HG02610 (cell line): ENCODE results near the gene TNNC1.

Source experiments
- ATAC-seq: cut with Tn5 transposase; IDR thresholded peaks from one replicate; pipeline ENCODE4 v1.9.1; 2021; ENCODE audit warnings: mild to moderate bottlenecking, moderate library complexity; ENCODE audit not compliant: unreplicated experiment

The TNNC1 gene

DNA sequence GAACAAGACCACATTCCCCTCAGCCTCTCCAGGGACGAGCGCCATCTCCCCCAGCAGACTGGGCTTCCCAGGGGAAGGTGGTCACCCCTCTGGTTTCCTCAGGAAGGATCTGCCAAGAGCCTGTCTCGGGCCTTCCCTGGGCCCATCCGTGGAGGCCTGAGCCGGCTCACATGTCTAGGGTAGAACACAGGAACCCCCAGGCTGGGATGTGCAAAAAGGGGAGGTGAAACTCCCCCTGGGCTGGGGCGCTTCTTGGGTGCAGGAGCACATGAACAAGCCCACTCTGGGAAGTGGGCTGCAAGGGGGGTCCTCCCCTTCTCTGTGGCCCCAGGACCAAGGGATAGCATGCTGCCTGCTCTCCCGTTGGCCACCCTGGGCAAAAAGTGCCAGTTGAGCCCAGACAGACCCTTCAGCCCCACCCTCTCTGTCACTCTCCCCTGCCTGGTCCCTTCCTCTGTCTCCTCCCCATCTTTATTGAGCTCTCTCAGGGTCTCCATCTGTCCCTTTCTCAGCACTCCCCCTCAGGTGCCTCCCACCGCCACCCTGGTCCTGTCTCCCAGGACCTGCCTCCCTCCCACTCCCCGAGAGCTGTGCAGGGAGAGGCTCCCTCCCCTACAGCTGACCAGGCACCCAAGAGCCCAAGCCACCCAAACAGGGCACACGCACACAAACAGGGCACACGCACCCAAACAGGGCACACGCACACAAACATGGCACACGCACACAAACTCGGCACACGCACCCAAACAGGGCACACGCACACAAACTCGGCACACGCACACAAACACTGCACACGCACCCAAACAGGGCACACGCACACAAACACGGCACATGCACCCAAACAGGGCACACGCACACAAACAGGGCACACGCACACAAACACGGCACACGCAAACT lies 9.8 kb downstream of the TNNC1 start:
- ATAC-seq: no peak

GRCh38 chr3:52443268-52443610 lies 10.6 kb downstream of the TNNC1 start:
- ATAC-seq: no peak

- no peak for ATAC-seq
Observed at GRCh38 chr3:52442409-52443267, 11.2 kb downstream of the TNNC1 start.

GRCh38 chr3:52441772-52442332 lies 12.0 kb downstream of the TNNC1 start:
- no peak for ATAC-seq

DNA sequence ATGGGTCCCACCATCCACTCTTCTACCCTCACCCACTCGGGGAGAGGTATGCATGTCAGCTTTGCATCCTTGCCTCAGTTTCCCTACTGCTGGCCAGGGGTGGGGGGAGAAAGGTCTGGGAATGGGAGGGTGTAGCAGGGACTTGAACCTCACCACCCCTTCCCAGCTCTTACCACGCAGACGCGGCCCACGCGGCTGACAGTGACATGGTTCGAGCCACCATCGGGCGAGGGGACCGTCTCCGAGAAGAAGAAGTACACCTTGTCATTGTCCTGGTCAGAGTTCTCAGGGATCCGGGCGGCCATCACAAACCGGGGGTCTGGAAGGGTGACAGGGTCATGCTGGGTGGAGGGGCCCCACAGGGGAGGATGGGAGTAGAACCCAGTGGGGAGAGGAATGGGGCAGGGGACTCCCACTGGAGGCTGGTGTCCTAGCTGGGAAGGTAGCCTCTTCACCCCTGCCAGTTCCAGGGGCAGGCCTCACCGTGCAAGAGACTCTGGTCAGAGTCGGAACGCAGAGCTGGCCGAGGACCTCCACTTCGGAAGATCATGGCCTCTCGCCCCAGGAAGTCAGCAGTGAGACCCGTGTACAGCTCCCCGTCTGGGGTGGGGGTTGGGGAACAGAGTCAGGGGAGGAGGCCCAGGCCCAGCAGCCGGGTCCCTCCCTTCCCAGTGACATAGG lies 12.6 kb downstream of the TNNC1 start:
- no peak for ATAC-seq

- ATAC-seq: no peak
Observed at GRCh38 chr3:52440671-52441070, 13.2 kb downstream of the TNNC1 start.

- ATAC-seq: no peak
Observed at GRCh38 chr3:52440249-52440551, 13.6 kb downstream of the TNNC1 start.

- ATAC-seq: no peak
Observed at GRCh38 chr3:52439426-52440248, 14.2 kb downstream of the TNNC1 start.

- ATAC-seq: no peak
Observed at GRCh38 chr3:52438579-52439425, 15.0 kb downstream of the TNNC1 start.

GRCh38 chr3:52438104-52438376 lies 15.8 kb downstream of the TNNC1 start:
- no peak for ATAC-seq

GRCh38 chr3:52437326-52438103 lies 16.3 kb downstream of the TNNC1 start:
- ATAC-seq: no peak

GRCh38 chr3:52436500-52437149 lies 17.2 kb downstream of the TNNC1 start:
- no peak for ATAC-seq

- no peak for ATAC-seq
Observed at GRCh38 chr3:52435246-52436101, 18.4 kb downstream of the TNNC1 start.

DNA sequence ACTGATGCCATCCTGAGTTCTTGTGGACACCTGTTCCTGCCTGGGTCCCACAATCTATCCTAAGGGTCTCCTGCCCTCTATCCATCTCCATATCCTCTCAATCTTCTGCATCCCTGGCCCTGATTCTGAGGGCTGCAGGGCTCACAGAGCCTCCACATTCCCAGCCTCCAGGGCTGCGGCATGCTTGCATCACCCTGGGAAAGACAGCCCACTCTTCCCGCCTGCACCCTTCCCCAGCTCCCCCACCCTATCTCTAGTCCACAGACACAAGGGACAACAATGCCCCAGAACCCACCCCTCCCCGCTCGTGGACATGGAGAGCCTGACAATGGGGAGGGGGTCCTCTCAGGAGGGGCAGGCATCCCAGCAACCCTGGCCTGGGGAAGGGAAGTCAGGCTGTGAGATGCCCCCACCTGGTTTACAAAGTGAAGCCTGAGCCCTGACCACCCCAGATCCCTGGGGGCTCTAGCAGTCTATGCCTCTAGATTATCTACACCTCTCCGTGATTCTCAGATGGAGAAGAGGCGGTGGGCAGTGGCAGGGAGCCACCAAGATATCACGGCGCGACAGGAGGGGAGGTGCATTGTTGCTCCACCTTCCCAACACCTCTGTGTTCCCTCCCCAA lies 19.2 kb downstream of the TNNC1 start:
- no peak for ATAC-seq

DNA sequence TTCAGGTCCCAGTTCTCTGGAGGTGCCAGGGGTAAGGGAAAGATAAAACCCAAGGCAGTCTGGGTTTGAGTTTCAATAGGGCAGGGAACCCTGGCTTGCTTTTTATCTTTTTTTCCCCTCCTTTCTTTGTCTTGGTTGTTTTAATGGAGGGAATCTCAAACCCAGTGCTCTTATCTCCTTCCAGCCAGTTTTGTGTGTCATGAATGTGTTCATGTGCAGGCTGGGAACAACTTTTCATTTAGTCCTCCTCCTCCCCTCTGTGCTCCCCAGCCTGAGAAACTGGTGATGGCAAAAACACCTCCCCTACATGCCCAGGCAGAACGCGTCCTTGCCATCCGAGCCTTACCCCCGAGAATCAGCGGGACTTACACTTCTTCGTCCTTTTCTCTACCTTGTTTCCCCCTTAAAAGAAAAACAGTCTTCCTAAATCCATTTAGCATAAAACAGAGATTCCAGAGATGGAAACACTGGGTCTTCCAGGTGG lies 19.8 kb downstream of the TNNC1 start:
- ATAC-seq: no peak

DNA sequence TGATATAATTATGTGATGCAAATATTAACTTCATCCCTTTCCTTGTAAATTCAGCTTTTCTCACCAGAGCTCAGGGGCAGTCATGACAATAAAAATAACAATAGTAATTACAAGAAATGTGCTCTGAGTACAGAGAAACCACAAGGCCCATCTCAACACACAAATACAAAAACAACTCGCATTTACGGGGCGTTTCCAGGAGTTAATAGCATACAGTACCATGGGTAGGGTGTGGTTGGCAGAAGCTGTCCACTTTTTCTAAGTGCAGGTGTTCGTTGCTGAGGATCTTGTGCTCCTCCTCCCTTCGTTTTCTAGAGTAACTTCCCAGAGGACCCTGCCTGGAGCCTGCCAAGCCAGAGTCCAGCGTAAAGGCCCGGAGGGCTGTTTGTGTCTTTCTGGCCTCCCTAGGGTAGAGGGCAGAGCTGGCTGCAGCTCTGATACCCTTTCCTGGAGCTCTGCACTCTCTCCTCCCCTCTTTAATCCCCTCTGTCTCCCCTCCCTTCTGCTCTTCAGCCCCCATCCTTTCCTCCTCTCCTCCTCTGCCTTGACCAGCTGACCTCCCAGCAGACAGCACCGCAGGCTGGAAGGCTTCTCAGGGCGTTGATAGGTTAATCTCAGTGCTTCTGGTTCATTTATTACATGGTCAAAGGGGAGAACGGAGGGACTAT lies 20.4 kb downstream of the TNNC1 start:
- ATAC-seq: no peak
